ENCODE data around the gene GYG1. TPM values are rescaled to one million over a fixed set of nuclear protein-coding genes. Genes with fewer than 3 reads are reported as not detected.

The GYG1 gene
- total and polyA plus RNA-seq, 2 donors (not counting 1 experiment from before 2014, with no cell fraction given), result 10.8 to 20.4 TPM

- H2AFZ ChIP-seq (ENCODE audit: insufficient read depth, low read depth, low read length, poor library complexity, severe bottlenecking), result no peak overlapping the region
- no peak overlapping the region for H3K4me2 ChIP-seq (replicated peaks; ENCODE audit: low read depth, low read length, poor library complexity, severe bottlenecking)
- no peak overlapping the region for H3K4me3 Mint-ChIP-seq
- ChIA-PET CTCF (no interaction called here), POLR2A (no interaction called here)
- H3K9me3 Mint-ChIP-seq (ENCODE audit: insufficient read depth), result no peaks in the 10 kb centered on the region
- H3K9ac ChIP-seq (ENCODE audit: low read length), result no peak overlapping the region
- H3K36me3 ChIP-seq (replicated peaks in 1 of 2; ENCODE audit: control extremely low read depth in 1 of 2, control insufficient read depth in 1 of 2, extremely low read depth in 1 of 2, insufficient read depth in 2 of 2, low read length in 1 of 2), result peaks cover 14 to 43% of the 10 kb centered on the region in 2 experiments
- intact Hi-C loops (cut with micrococcal nuclease), result no loop called here
- TF ChIP-seq CTCF (IDR thresholded peaks at IDR 0.05), result no peak
- H3K4me3 ChIP-seq (ENCODE audit: control extremely low read depth in 1 of 5, extremely low read depth in 1 of 5, insufficient read depth in 1 of 5, low read depth in 2 of 5, low read length in 4 of 5), result no peak overlapping the region
- ATAC-seq (ENCODE audit: low read depth), result no peak
- H3K4me1 ChIP-seq (ENCODE audit: control insufficient read depth in 2 of 2, insufficient read depth in 2 of 2, low read length in 2 of 2), result no peaks in the 10 kb centered on the region
- no peaks in the 10 kb centered on the region for H3K9me3 ChIP-seq (ENCODE audit: control extremely low read depth in 1 of 3, control insufficient read depth in 2 of 3, insufficient read depth in 1 of 3, low read length in 2 of 3)
- no peak overlapping the region for H3K27ac Mint-ChIP-seq
- no peaks in the 10 kb centered on the region for H3K4me1 Mint-ChIP-seq
- 98% methylated on average over 4 of the region's 5 CpGs for WGBS (ENCODE audit: insufficient coverage)
- no peaks in the 10 kb centered on the region for H3K27me3 Mint-ChIP-seq
- H3K27ac ChIP-seq (ENCODE audit: low read length in 2 of 2), result no peak overlapping the region
- no peaks in the 10 kb centered on the region for H3K27me3 ChIP-seq (replicated peaks in 1 of 4; ENCODE audit: control extremely low read depth in 1 of 4, control insufficient read depth in 3 of 4, insufficient read depth in 4 of 4, low read length in 3 of 4)
- no peak for DNase-seq
- no peaks in the 10 kb centered on the region for H3K79me2 ChIP-seq (ENCODE audit: control insufficient read depth, insufficient read depth, low read length)
- no peaks in the 10 kb centered on the region for H4K20me1 ChIP-seq (ENCODE audit: control insufficient read depth, insufficient read depth, low read length, poor library complexity, severe bottlenecking)
These were observed 20.3 kb downstream of the GYG1 start for GRCh38 chr3:149011676-149012075.

GRCh38 chr3:149013726-149014125 lies 22.4 kb downstream of the GYG1 start:
- peaks cover 11 to 39% of the 10 kb centered on the region in 2 experiments for H3K36me3 ChIP-seq (replicated peaks in 1 of 2; ENCODE audit: control extremely low read depth in 1 of 2, control insufficient read depth in 1 of 2, extremely low read depth in 1 of 2, insufficient read depth in 2 of 2, low read length in 1 of 2)
- Mint-ChIP-seq H3K27ac (no peak overlapping the region), H3K4me1 (no peaks in the 10 kb centered on the region), H3K4me3 (no peak overlapping the region), H3K27me3 (no peaks in the 10 kb centered on the region), H3K9me3 (ENCODE audit: insufficient read depth) (no peaks in the 10 kb centered on the region)
- H3K9ac ChIP-seq (ENCODE audit: low read length), result no peak overlapping the region
- H3K4me1 ChIP-seq (ENCODE audit: control insufficient read depth in 2 of 2, insufficient read depth in 2 of 2, low read length in 2 of 2), result no peaks in the 10 kb centered on the region
- no peaks in the 10 kb centered on the region for H3K9me3 ChIP-seq (ENCODE audit: control extremely low read depth in 1 of 3, control insufficient read depth in 2 of 3, insufficient read depth in 1 of 3, low read length in 2 of 3)
- H3K27ac ChIP-seq (ENCODE audit: low read length in 2 of 2), result no peak overlapping the region
- POLR2A ChIA-PET, result no interaction called here
- no peak overlapping the region for H3K4me3 ChIP-seq (ENCODE audit: control extremely low read depth in 1 of 5, extremely low read depth in 1 of 5, insufficient read depth in 1 of 5, low read depth in 2 of 5, low read length in 4 of 5)
- ATAC-seq (ENCODE audit: low read depth) (no peak), DNase-seq (no peak)
- TF ChIP-seq CTCF (IDR thresholded peaks at IDR 0.05) (no peak), EZH2 (IDR thresholded peaks at IDR 0.05; ENCODE audit: borderline replicate concordance, insufficient read depth, low read depth, low read length, poor library complexity, severe bottlenecking) (no peak)
- H2AFZ ChIP-seq (ENCODE audit: insufficient read depth, low read depth, low read length, poor library complexity, severe bottlenecking), result no peak overlapping the region
- whole genome bisulfite sequencing (ENCODE audit: insufficient coverage), result 96% methylated on average over 4 of the region's 6 CpGs
- no peaks in the 10 kb centered on the region for H4K20me1 ChIP-seq (ENCODE audit: control insufficient read depth, insufficient read depth, low read length, poor library complexity, severe bottlenecking)
- no peaks in the 10 kb centered on the region for H3K79me2 ChIP-seq (ENCODE audit: control insufficient read depth, insufficient read depth, low read length)
- no peaks in the 10 kb centered on the region for H3K27me3 ChIP-seq (replicated peaks in 1 of 4; ENCODE audit: control extremely low read depth in 1 of 4, control insufficient read depth in 3 of 4, insufficient read depth in 4 of 4, low read length in 3 of 4)
- H3K4me2 ChIP-seq (replicated peaks; ENCODE audit: low read depth, low read length, poor library complexity, severe bottlenecking), result no peak overlapping the region
- CTCF ChIA-PET, result no interaction called here
- intact Hi-C loops (cut with micrococcal nuclease), result no loop called here
